SK-N-SH treated with all-trans-retinoic acid at 6 μM for 48 hours (cell line): ENCODE measurements around the gene PDE1C.
A peak's percentile ranks its signal among the peaks of the same experiment; 100 is the strongest.

Experiments used
- ATAC-seq: fragments of 200-7000 bp; cut with Tn5 transposase; 3 replicates; pipeline ENCODE4 v1.9.1; 2020; ENCODE audit warnings: mild to moderate bottlenecking, moderate library complexity
- ARNTL ChIP-seq: fragments of 450-650 bp; formaldehyde crosslinking; IDR thresholded peaks from 2 replicates; pipeline ENCODE4 v1.5.0; 2020; ENCODE audit warnings: low read depth, mild to moderate bottlenecking, moderate library complexity, borderline replicate concordance
- BACH2 ChIP-seq: fragments of 250-450 bp; sonication (Bioruptor Pico); IDR thresholded peaks from 2 replicates; pipeline ENCODE4 v1.9.0; 2021; ENCODE audit warnings: mild to moderate bottlenecking, borderline replicate concordance
- CSDC2 ChIP-seq: fragments of 250-450 bp; sonication (Bioruptor Pico); IDR thresholded peaks from 2 replicates; pipeline ENCODE4 v1.5.0; 2020; ENCODE audit warnings: mild to moderate bottlenecking, moderate library complexity
- GLIS3 ChIP-seq: fragments of 250-450 bp; sonication (Bioruptor Pico); IDR thresholded peaks from 2 replicates; pipeline ENCODE4 v1.5.0; 2020; ENCODE audit warnings: mild to moderate bottlenecking, moderate library complexity
- OSR1 ChIP-seq: fragments of 250-450 bp; sonication (Bioruptor Pico); IDR thresholded peaks from 2 replicates; pipeline ENCODE4 v1.8.0; 2022; ENCODE audit warnings: moderate library complexity, mild to moderate bottlenecking, inconsistent platforms
- PPARA ChIP-seq: fragments of 250-450 bp; sonication (Bioruptor Pico); IDR thresholded peaks from 2 replicates; pipeline ENCODE4 v1.5.0; 2020; ENCODE audit warnings: mild to moderate bottlenecking, borderline replicate concordance
- RARB ChIP-seq: fragments of 250-450 bp; sonication (Bioruptor Pico); IDR thresholded peaks from 2 replicates; pipeline ENCODE4 v1.8.0; 2021; ENCODE audit warnings: mild to moderate bottlenecking, moderate library complexity
- SNAI2 ChIP-seq: fragments of 250-450 bp; sonication (Bioruptor Pico); IDR thresholded peaks from 2 replicates; pipeline ENCODE4 v1.5.0; 2020; ENCODE audit warnings: mild to moderate bottlenecking, moderate library complexity
- TCF4 ChIP-seq: fragments of 250-450 bp; sonication (Bioruptor Pico); IDR thresholded peaks from 2 replicates; pipeline ENCODE4 v1.8.0; 2021; ENCODE audit warnings: mild to moderate bottlenecking, moderate library complexity, borderline replicate concordance
- TOX ChIP-seq: fragments of 250-450 bp; sonication (Bioruptor Pico); IDR thresholded peaks from 2 replicates; pipeline ENCODE4 v1.8.0; 2021; ENCODE audit warnings: mild to moderate bottlenecking, moderate library complexity, borderline replicate concordance
- ZC3H10 ChIP-seq: fragments of 250-450 bp; sonication (Bioruptor Pico); IDR thresholded peaks from 2 replicates; pipeline ENCODE4 v1.5.1; 2021; ENCODE audit warnings: mild to moderate bottlenecking, moderate library complexity
- ZFP3 ChIP-seq: fragments of 250-450 bp; sonication (Bioruptor Pico); IDR thresholded peaks from 2 replicates; pipeline ENCODE4 v1.5.0; 2020; ENCODE audit warnings: mild to moderate bottlenecking, moderate library complexity
- ZFP30 ChIP-seq: fragments of 450-650 bp; formaldehyde crosslinking; IDR thresholded peaks from 2 replicates; pipeline ENCODE4 v1.5.0; 2022; ENCODE audit warnings: mild to moderate bottlenecking, moderate library complexity
- ZNF565 ChIP-seq: fragments of 450-650 bp; formaldehyde crosslinking; conservative IDR thresholded peaks from 2 replicates; pipeline ENCODE4 v1.5.0; 2020; ENCODE audit warnings: low read depth, mild to moderate bottlenecking, moderate library complexity
- ZNF70 ChIP-seq: fragments of 450-650 bp; formaldehyde crosslinking; IDR thresholded peaks from 2 replicates; pipeline ENCODE4 v1.5.0; 2020; ENCODE audit warnings: mild to moderate bottlenecking, moderate library complexity
- ZNF8 ChIP-seq: fragments of 450-650 bp; formaldehyde crosslinking; IDR thresholded peaks from 2 replicates; pipeline ENCODE4 v1.5.0; 2020; ENCODE audit warnings: mild to moderate bottlenecking, moderate library complexity
- TF ChIP-seq, protein P1 (sequence below): fragments of 250-450 bp; sonication (Bioruptor Pico); IDR thresholded peaks from 2 replicates; pipeline ENCODE4 v1.8.0; 2020; ENCODE audit warnings: mild to moderate bottlenecking, moderate library complexity, borderline replicate concordance
- TF ChIP-seq, protein P2 (sequence below): fragments of 250-450 bp; sonication (Bioruptor Pico); IDR thresholded peaks from 2 replicates; pipeline ENCODE4 v1.8.0; 2021; ENCODE audit warnings: low read depth, mild to moderate bottlenecking, moderate library complexity, borderline replicate concordance
- TF ChIP-seq, protein P3 (sequence below): fragments of 250-450 bp; sonication (Bioruptor Pico); IDR thresholded peaks from 2 replicates; pipeline ENCODE4 v1.5.0; 2020; ENCODE audit warnings: mild to moderate bottlenecking, moderate library complexity
- TF ChIP-seq, protein P4 (sequence below): fragments of 250-450 bp; sonication (Bioruptor Pico); IDR thresholded peaks from 2 replicates; pipeline ENCODE4 v1.5.1; 2021; ENCODE audit warnings: mild to moderate bottlenecking, moderate library complexity
- TF ChIP-seq, protein P5 (sequence below): fragments of 250-450 bp; sonication (Bioruptor Pico); IDR thresholded peaks from 2 replicates; pipeline ENCODE4 v1.5.1; 2020; ENCODE audit warnings: low read depth, mild to moderate bottlenecking, moderate library complexity

PDE1C gene

DNA sequence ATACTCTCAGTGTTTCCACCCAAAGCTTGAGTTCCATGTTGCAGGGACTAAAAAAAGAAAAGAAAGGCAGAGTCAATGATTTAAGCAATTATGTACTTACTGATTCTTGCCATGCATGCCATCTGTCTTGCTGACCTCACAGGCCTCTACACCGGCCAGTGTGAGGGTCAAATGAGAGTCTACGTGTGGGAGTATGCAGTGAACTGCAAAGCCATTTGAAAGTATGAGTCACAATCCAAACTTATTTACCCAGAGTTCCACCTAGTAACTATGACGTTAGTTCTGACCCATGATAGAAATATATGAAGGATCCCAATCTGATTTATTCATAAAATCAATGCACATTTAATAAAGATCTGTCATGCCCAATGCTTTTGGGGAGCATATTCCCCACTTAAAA, 26.5 kb downstream of the PDE1C start (continued):
- TF ChIP-seq CSDC2 (CRISPR knock-in tag) (no peak), ZC3H10 (CRISPR knock-in tag) (no peak)

DNA sequence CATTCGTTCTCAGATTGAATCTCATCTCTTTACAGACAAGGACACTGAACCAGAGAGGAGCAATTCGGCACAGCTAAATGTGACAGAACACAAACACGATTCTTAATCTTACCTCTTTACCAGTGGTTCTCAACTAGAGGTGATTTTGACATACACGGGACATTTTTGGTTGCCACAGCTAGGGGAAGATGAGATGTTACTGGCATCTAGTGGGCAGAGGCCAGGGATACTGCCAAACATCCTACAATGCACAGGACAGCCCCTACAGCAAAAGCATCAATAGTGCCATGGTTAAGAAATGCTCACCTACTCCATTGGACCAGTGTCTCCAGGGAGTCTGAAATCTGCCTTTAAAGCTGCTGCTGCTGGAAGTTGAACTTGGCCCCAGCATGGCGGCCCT, 27.3 kb downstream of the PDE1C start:
- TF ChIP-seq SNAI2 (CRISPR knock-in tag): no peak
- no peak for TF ChIP-seq ZNF565 (CRISPR knock-in tag)
- TF ChIP-seq, protein P1, sequence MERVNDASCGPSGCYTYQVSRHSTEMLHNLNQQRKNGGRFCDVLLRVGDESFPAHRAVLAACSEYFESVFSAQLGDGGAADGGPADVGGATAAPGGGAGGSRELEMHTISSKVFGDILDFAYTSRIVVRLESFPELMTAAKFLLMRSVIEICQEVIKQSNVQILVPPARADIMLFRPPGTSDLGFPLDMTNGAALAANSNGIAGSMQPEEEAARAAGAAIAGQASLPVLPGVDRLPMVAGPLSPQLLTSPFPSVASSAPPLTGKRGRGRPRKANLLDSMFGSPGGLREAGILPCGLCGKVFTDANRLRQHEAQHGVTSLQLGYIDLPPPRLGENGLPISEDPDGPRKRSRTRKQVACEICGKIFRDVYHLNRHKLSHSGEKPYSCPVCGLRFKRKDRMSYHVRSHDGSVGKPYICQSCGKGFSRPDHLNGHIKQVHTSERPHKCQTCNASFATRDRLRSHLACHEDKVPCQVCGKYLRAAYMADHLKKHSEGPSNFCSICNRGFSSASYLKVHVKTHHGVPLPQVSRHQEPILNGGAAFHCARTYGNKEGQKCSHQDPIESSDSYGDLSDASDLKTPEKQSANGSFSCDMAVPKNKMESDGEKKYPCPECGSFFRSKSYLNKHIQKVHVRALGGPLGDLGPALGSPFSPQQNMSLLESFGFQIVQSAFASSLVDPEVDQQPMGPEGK (CRISPR knock-in tag): no peak
- TF ChIP-seq RARB (CRISPR knock-in tag): no peak
- TF ChIP-seq PPARA: no peak
- ATAC-seq: peak; percentile 35; the same call in 2 of the 3 replicates

DNA sequence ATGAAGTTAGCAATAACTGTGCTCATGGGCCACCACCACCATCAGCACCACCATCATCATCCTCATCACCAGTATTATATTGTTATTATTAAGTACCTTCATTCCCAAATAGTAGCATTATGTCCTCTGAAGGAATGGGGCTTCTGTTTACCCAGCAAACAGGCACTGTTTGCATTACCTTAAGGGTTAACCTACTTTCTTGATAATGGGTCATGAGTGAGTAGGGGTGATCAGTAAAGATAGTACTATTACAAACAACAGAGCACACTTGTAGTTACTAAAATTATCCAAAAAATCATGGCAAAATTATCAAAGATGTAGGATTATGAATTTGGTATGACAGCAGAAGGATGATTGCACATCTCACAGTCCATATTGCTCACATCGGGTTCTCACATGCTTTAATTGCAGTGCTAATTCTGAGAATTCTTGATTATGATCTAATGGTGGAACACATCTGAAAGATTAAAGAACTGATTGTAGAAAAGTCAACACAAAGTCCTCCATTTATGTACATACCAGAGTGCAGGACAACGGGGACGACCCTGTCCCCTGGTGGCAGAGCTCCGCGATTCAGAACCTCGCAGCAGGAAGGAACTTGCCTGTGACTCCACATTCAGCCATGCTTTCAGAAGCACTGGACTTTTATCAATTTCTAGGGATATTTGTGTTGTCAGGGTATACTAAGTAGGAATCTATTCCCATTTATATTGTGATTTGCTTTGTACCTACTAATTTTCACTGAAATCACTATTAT, 31.0 kb downstream of the PDE1C start:
- TF ChIP-seq TCF4 (CRISPR knock-in tag) (no peak), TOX (no peak), SNAI2 (CRISPR knock-in tag) (no peak), GLIS3 (no peak), ZFP3 (no peak), ZC3H10 (CRISPR knock-in tag) (no peak), CSDC2 (CRISPR knock-in tag) (no peak), ZNF8 (CRISPR knock-in tag) (no peak), ZFP30 (CRISPR knock-in tag) (no peak), ZNF70 (CRISPR knock-in tag) (no peak), PPARA (no peak), ARNTL (no peak), BACH2 (CRISPR knock-in tag) (no peak), OSR1 (CRISPR knock-in tag) (no peak)
- TF ChIP-seq, protein P2, sequence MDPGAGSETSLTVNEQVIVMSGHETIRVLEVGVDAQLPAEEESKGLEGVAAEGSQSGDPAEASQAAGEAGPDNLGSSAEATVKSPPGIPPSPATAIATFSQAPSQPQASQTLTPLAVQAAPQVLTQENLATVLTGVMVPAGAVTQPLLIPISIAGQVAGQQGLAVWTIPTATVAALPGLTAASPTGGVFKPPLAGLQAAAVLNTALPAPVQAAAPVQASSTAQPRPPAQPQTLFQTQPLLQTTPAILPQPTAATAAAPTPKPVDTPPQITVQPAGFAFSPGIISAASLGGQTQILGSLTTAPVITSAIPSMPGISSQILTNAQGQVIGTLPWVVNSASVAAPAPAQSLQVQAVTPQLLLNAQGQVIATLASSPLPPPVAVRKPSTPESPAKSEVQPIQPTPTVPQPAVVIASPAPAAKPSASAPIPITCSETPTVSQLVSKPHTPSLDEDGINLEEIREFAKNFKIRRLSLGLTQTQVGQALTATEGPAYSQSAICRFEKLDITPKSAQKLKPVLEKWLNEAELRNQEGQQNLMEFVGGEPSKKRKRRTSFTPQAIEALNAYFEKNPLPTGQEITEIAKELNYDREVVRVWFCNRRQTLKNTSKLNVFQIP: no peak
- TF ChIP-seq, protein P3, sequence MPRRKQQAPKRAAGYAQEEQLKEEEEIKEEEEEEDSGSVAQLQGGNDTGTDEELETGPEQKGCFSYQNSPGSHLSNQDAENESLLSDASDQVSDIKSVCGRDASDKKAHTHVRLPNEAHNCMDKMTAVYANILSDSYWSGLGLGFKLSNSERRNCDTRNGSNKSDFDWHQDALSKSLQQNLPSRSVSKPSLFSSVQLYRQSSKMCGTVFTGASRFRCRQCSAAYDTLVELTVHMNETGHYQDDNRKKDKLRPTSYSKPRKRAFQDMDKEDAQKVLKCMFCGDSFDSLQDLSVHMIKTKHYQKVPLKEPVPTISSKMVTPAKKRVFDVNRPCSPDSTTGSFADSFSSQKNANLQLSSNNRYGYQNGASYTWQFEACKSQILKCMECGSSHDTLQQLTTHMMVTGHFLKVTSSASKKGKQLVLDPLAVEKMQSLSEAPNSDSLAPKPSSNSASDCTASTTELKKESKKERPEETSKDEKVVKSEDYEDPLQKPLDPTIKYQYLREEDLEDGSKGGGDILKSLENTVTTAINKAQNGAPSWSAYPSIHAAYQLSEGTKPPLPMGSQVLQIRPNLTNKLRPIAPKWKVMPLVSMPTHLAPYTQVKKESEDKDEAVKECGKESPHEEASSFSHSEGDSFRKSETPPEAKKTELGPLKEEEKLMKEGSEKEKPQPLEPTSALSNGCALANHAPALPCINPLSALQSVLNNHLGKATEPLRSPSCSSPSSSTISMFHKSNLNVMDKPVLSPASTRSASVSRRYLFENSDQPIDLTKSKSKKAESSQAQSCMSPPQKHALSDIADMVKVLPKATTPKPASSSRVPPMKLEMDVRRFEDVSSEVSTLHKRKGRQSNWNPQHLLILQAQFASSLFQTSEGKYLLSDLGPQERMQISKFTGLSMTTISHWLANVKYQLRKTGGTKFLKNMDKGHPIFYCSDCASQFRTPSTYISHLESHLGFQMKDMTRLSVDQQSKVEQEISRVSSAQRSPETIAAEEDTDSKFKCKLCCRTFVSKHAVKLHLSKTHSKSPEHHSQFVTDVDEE (CRISPR knock-in tag): no peak
- TF ChIP-seq, protein P4, sequence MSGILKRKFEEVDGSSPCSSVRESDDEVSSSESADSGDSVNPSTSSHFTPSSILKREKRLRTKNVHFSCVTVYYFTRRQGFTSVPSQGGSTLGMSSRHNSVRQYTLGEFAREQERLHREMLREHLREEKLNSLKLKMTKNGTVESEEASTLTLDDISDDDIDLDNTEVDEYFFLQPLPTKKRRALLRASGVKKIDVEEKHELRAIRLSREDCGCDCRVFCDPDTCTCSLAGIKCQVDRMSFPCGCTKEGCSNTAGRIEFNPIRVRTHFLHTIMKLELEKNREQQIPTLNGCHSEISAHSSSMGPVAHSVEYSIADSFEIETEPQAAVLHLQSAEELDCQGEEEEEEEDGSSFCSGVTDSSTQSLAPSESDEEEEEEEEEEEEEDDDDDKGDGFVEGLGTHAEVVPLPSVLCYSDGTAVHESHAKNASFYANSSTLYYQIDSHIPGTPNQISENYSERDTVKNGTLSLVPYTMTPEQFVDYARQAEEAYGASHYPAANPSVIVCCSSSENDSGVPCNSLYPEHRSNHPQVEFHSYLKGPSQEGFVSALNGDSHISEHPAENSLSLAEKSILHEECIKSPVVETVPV (CRISPR knock-in tag): no peak
- TF ChIP-seq, protein P5, sequence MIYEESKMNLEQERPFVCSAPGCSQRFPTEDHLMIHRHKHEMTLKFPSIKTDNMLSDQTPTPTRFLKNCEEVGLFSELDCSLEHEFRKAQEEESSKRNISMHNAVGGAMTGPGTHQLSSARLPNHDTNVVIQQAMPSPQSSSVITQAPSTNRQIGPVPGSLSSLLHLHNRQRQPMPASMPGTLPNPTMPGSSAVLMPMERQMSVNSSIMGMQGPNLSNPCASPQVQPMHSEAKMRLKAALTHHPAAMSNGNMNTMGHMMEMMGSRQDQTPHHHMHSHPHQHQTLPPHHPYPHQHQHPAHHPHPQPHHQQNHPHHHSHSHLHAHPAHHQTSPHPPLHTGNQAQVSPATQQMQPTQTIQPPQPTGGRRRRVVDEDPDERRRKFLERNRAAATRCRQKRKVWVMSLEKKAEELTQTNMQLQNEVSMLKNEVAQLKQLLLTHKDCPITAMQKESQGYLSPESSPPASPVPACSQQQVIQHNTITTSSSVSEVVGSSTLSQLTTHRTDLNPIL (CRISPR knock-in tag): no peak
- TF ChIP-seq, protein P1 (CRISPR knock-in tag): no peak
- peak; percentile 61; the same call in 2 of the 3 replicates for ATAC-seq
